ENCODE results near the gene ICA1.

DNA sequence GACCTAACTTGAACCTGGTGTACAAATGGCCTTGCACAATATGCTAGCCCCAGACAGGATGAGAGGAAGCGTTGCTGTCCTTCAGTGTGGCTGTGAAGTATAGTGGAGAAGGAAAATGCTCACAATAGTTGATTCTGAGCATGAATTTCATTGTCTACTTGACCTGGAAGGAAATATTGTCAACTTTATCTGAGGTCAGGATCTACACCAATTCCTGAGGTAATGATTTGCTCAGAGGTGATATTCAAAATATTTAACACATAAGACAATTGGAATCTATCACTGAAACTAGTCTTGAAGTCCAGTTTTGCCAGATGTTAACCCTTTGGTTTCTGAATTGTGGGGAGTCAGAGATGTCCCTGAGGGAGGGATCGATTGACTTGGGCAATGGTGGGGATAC lies 20.9 kb upstream of the ICA1 start:
- TF ChIP-seq, protein P1, sequence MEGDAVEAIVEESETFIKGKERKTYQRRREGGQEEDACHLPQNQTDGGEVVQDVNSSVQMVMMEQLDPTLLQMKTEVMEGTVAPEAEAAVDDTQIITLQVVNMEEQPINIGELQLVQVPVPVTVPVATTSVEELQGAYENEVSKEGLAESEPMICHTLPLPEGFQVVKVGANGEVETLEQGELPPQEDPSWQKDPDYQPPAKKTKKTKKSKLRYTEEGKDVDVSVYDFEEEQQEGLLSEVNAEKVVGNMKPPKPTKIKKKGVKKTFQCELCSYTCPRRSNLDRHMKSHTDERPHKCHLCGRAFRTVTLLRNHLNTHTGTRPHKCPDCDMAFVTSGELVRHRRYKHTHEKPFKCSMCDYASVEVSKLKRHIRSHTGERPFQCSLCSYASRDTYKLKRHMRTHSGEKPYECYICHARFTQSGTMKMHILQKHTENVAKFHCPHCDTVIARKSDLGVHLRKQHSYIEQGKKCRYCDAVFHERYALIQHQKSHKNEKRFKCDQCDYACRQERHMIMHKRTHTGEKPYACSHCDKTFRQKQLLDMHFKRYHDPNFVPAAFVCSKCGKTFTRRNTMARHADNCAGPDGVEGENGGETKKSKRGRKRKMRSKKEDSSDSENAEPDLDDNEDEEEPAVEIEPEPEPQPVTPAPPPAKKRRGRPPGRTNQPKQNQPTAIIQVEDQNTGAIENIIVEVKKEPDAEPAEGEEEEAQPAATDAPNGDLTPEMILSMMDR (conservative IDR thresholded peaks at IDR 0.05; ENCODE audit: low read length), result no peak
- no peak for TF ChIP-seq EZH2phosphoT487 (IDR thresholded peaks at IDR 0.05; ENCODE audit: borderline replicate concordance)
